SK-N-SH treated with all-trans-retinoic acid at 6 μM for 48 hours (cell line): ENCODE results near the gene KIAA1958.
A peak's percentile ranks its signal among the peaks of the same experiment; 100 is the strongest.

ENCODE experiments used
- ATAC-seq: fragments of 200-7000 bp; cut with Tn5 transposase; 3 replicates; pipeline ENCODE4 v1.9.1; 2020; ENCODE audit warnings: mild to moderate bottlenecking, moderate library complexity
- ARNTL ChIP-seq: fragments of 450-650 bp; formaldehyde crosslinking; IDR thresholded peaks from 2 replicates; pipeline ENCODE4 v1.5.0; 2020; ENCODE audit warnings: low read depth, mild to moderate bottlenecking, moderate library complexity, borderline replicate concordance
- BACH2 ChIP-seq: fragments of 250-450 bp; sonication (Bioruptor Pico); IDR thresholded peaks from 2 replicates; pipeline ENCODE4 v1.9.0; 2021; ENCODE audit warnings: mild to moderate bottlenecking, borderline replicate concordance
- CSDC2 ChIP-seq: fragments of 250-450 bp; sonication (Bioruptor Pico); IDR thresholded peaks from 2 replicates; pipeline ENCODE4 v1.5.0; 2020; ENCODE audit warnings: mild to moderate bottlenecking, moderate library complexity
- OSR1 ChIP-seq: fragments of 250-450 bp; sonication (Bioruptor Pico); IDR thresholded peaks from 2 replicates; pipeline ENCODE4 v1.8.0; 2022; ENCODE audit warnings: moderate library complexity, mild to moderate bottlenecking, inconsistent platforms
- RARB ChIP-seq: fragments of 250-450 bp; sonication (Bioruptor Pico); IDR thresholded peaks from 2 replicates; pipeline ENCODE4 v1.8.0; 2021; ENCODE audit warnings: mild to moderate bottlenecking, moderate library complexity
- SNAI2 ChIP-seq: fragments of 250-450 bp; sonication (Bioruptor Pico); IDR thresholded peaks from 2 replicates; pipeline ENCODE4 v1.5.0; 2020; ENCODE audit warnings: mild to moderate bottlenecking, moderate library complexity
- TCF4 ChIP-seq: fragments of 250-450 bp; sonication (Bioruptor Pico); IDR thresholded peaks from 2 replicates; pipeline ENCODE4 v1.8.0; 2021; ENCODE audit warnings: mild to moderate bottlenecking, moderate library complexity, borderline replicate concordance
- ZC3H10 ChIP-seq: fragments of 250-450 bp; sonication (Bioruptor Pico); IDR thresholded peaks from 2 replicates; pipeline ENCODE4 v1.5.1; 2021; ENCODE audit warnings: mild to moderate bottlenecking, moderate library complexity
- ZNF565 ChIP-seq: fragments of 450-650 bp; formaldehyde crosslinking; conservative IDR thresholded peaks from 2 replicates; pipeline ENCODE4 v1.5.0; 2020; ENCODE audit warnings: low read depth, mild to moderate bottlenecking, moderate library complexity
- ZNF70 ChIP-seq: fragments of 450-650 bp; formaldehyde crosslinking; IDR thresholded peaks from 2 replicates; pipeline ENCODE4 v1.5.0; 2020; ENCODE audit warnings: mild to moderate bottlenecking, moderate library complexity
- ZNF8 ChIP-seq: fragments of 450-650 bp; formaldehyde crosslinking; IDR thresholded peaks from 2 replicates; pipeline ENCODE4 v1.5.0; 2020; ENCODE audit warnings: mild to moderate bottlenecking, moderate library complexity
- TF ChIP-seq, protein P1 (sequence below): fragments of 250-450 bp; sonication (Bioruptor Pico); IDR thresholded peaks from 2 replicates; pipeline ENCODE4 v1.8.0; 2021; ENCODE audit warnings: low read depth, mild to moderate bottlenecking, moderate library complexity, borderline replicate concordance

Gene KIAA1958

DNA sequence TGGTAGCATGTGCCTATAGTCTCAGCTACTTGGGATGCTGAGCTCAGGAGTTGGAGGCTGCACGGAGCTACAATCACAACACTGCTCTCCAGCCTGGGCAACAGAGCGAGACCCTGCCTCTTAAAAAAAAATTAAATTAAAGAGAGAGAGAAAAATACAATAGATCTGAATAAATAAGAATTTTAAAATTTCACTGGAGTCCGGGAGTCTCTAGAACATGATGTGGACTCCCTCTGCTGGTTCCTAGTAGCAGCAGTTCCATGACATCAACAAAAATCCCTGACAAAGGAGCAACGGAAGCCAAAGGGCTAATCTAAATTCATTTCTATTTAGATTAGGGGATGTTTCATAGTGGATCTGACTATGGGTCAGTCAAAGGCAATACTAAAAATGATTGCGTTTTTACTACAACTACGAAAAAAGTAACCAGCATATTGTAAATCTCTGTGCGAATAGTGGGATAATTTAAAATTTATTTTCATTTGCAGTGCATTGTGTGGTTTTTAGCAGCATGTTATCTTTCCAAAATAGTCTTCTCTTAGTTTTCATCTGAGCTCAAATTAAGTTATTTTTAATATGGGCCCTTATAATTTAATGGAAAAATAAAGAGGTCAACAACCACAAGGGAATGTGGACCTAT, 224.5 kb downstream of the KIAA1958 start:
- ATAC-seq, result peak; percentile 76
- TF ChIP-seq CSDC2 (CRISPR knock-in tag) (no peak), SNAI2 (CRISPR knock-in tag) (no peak), ZC3H10 (CRISPR knock-in tag) (no peak), BACH2 (CRISPR knock-in tag) (no peak)

DNA sequence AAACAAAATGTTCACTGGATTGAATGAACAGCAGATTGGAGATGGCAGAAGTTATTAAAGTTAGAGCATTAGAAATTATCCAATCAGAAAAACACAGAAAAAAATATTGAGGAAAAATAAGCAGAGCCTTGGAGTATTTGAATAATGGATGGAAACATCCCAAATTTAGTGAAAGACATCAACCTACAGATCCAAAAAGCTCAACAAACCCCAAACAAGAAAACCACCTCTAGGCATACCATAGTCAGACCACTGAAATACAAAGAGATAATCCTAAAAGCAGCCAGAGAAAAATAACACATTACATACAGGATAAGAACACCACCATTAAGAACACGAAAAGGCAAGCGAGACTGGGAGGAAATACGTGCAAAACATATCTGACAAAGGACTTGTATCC, 226.1 kb downstream of the KIAA1958 start:
- ATAC-seq, result no peak
- TF ChIP-seq RARB (no peak), ZNF8 (CRISPR knock-in tag) (peak; percentile 68)

DNA sequence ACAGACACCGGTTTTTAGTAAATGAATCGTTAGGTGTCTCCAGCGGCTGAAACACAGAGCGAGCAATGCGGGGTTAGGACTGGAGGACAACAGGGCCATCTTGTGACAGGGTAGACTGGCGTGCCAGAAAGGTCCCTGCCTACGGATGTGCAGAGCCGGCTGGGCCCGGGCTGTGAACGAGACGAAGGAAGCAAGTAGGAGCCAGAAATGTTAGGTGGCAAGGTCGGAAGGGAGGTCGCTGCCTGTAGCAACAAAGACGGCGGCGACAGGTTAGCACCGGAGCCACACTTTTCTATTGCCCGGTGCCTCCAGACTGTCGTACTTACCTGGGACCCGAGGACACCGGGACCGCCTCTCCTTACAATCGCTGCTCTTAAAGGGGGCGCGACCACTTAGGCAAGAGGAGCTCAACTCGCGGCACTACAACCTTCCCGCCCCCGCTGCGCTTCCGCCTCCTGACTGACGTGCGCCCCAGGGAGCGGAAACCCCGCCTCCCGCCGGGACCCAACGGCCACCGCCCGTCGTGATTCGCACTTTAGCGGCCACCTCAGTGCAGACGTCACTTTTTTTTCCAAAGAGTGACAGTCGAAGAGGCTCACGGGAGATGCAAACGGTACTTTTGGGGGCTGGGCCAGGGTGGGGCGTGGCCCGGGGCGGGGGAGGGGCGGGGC, 231.2 kb downstream of the KIAA1958 start, which contains the start of gene INIP:
TSS of gene INIP (minus strand) at position 457 of the 671 bp plus-strand sequence. CDS start 1,632 bp downstream, outside the sequence.
- peak; percentile 98 for ATAC-seq
- no peak for TF ChIP-seq ZNF565 (CRISPR knock-in tag)
- no peak for TF ChIP-seq TCF4 (CRISPR knock-in tag)
- no peak for TF ChIP-seq ARNTL (CRISPR knock-in tag)
- TF ChIP-seq, protein P1, sequence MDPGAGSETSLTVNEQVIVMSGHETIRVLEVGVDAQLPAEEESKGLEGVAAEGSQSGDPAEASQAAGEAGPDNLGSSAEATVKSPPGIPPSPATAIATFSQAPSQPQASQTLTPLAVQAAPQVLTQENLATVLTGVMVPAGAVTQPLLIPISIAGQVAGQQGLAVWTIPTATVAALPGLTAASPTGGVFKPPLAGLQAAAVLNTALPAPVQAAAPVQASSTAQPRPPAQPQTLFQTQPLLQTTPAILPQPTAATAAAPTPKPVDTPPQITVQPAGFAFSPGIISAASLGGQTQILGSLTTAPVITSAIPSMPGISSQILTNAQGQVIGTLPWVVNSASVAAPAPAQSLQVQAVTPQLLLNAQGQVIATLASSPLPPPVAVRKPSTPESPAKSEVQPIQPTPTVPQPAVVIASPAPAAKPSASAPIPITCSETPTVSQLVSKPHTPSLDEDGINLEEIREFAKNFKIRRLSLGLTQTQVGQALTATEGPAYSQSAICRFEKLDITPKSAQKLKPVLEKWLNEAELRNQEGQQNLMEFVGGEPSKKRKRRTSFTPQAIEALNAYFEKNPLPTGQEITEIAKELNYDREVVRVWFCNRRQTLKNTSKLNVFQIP, result no peak
- TF ChIP-seq BACH2 (CRISPR knock-in tag), result no peak
- no peak for TF ChIP-seq ZNF70
- TF ChIP-seq OSR1 (CRISPR knock-in tag), result no peak
- no peak for TF ChIP-seq ZNF8 (CRISPR knock-in tag)
- TF ChIP-seq, all 23 proteins: peak for 0
